ENCODE results near the gene ITGAD.

The ITGAD gene

DNA sequence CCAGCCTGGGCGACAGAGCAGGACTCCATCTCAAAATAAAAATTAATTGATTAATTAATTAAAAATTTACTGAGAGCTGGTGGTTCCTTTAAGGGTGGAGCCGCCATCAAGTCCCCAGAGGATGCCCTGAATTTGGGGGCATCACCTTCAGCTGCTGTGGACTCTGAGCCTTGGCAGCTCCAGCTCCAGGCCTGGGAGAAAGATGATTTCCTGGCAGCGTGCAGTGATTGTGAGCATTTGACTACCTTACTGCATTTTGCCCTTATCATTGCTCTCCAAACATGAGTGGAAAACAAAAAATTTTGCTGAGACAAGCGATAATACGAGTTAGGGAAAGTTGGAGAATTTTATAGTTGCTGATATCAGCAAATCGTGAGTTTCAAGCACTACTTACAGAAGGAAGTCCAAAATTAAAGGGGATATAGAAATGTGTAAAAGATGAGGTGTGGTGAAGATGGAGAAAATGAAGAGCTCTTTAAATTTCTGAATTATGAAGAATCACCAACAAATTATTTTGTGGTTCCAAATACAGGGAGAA is 2.6 kb upstream of the ITGAD start:
- Histone ChIP-seq H3K9ac (ENCODE audit: low read length) (no peak overlapping the region), H3K4me3 (ENCODE audit: low read depth in 1 of 2, low read length in 2 of 2) (no peak overlapping the region), H3K27ac (ENCODE audit: low read depth, low read length) (no peak overlapping the region), H3K9me3 (ENCODE audit: low read length) (no peaks in the 10 kb centered on the region), H3K36me3 (ENCODE audit: insufficient read depth, low read length) (no peaks in the 10 kb centered on the region), H3K27me3 (ENCODE audit: control insufficient read depth in 1 of 2, insufficient read depth in 2 of 2, low read length in 2 of 2) (no peaks in the 10 kb centered on the region), H3K4me1 (ENCODE audit: insufficient read depth, low read length) (no peaks in the 10 kb centered on the region)

- H3K4me3 ChIP-seq (ENCODE audit: low read depth in 1 of 2, low read length in 2 of 2), result no peak overlapping the region
- no peak overlapping the region for H3K9ac ChIP-seq (ENCODE audit: low read length)
- H3K36me3 ChIP-seq (ENCODE audit: insufficient read depth, low read length), result no peaks in the 10 kb centered on the region
- no peak overlapping the region for H3K27ac ChIP-seq (ENCODE audit: low read depth, low read length)
- H3K27me3 ChIP-seq (ENCODE audit: control insufficient read depth in 1 of 2, insufficient read depth in 2 of 2, low read length in 2 of 2), result no peaks in the 10 kb centered on the region
- no peaks in the 10 kb centered on the region for H3K4me1 ChIP-seq (ENCODE audit: insufficient read depth, low read length)
- no peaks in the 10 kb centered on the region for H3K9me3 ChIP-seq (ENCODE audit: low read length)
Observed at GRCh38 chr16:31395647-31396046, 2.5 kb downstream of the ITGAD start.

- Histone ChIP-seq H3K36me3 (ENCODE audit: insufficient read depth, low read length) (no peaks in the 10 kb centered on the region), H3K27ac (ENCODE audit: low read depth, low read length) (no peak overlapping the region)
Observed at GRCh38 chr16:31397096-31397660, 4.0 kb downstream of the ITGAD start.

GRCh38 chr16:31397701-31398100 is 4.6 kb downstream of the ITGAD start:
- Histone ChIP-seq H3K36me3 (ENCODE audit: insufficient read depth, low read length) (no peaks in the 10 kb centered on the region), H3K9me3 (ENCODE audit: low read length) (no peaks in the 10 kb centered on the region), H3K27me3 (ENCODE audit: control insufficient read depth in 1 of 2, insufficient read depth in 2 of 2, low read length in 2 of 2) (no peaks in the 10 kb centered on the region), H3K4me3 (ENCODE audit: low read depth in 1 of 2, low read length in 2 of 2) (no peak overlapping the region), H3K4me1 (ENCODE audit: insufficient read depth, low read length) (no peaks in the 10 kb centered on the region), H3K27ac (ENCODE audit: low read depth, low read length) (no peak overlapping the region), H3K9ac (ENCODE audit: low read length) (no peak overlapping the region)

More at GRCh38 chr16:31397096-31397660, 4.0 kb downstream of the ITGAD start:
- H3K9ac ChIP-seq (ENCODE audit: low read length), result no peak overlapping the region
- H3K27me3 ChIP-seq (ENCODE audit: control insufficient read depth in 1 of 2, insufficient read depth in 2 of 2, low read length in 2 of 2), result no peaks in the 10 kb centered on the region
- H3K4me1 ChIP-seq (ENCODE audit: insufficient read depth, low read length), result no peaks in the 10 kb centered on the region
- no peak overlapping the region for H3K4me3 ChIP-seq (ENCODE audit: low read depth in 1 of 2, low read length in 2 of 2)
- H3K9me3 ChIP-seq (ENCODE audit: low read length), result no peaks in the 10 kb centered on the region

- Histone ChIP-seq H3K4me1 (ENCODE audit: insufficient read depth, low read length) (no peaks in the 10 kb centered on the region), H3K9ac (ENCODE audit: low read length) (no peak overlapping the region), H3K9me3 (ENCODE audit: low read length) (no peaks in the 10 kb centered on the region), H3K27me3 (ENCODE audit: control insufficient read depth in 1 of 2, insufficient read depth in 2 of 2, low read length in 2 of 2) (no peaks in the 10 kb centered on the region), H3K36me3 (ENCODE audit: insufficient read depth, low read length) (no peaks in the 10 kb centered on the region), H3K4me3 (ENCODE audit: low read depth in 1 of 2, low read length in 2 of 2) (no peak overlapping the region), H3K27ac (ENCODE audit: low read depth, low read length) (no peak overlapping the region)
Observed at GRCh38 chr16:31400191-31400590, 7.1 kb downstream of the ITGAD start.

DNA sequence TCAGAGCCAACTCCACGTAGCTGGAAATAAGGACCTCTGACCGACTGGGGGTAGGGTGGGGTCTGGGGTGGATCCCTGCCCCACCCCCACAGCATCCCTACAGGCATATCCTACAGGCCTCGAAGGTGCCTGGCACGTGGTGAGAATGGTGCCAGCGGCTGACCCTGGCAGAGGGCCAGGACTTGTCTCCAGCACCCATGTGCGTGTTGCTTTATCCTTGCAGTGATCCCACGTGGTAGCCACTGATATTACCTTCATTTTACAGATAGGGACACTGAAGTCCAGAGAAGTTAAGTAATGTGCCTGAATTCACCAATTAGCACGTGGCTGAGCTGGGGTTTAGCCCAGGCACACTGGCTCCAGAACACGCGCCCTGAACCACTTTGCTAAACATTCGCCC is 8.3 kb downstream of the ITGAD start:
- Histone ChIP-seq H3K9me3 (ENCODE audit: low read length) (no peaks in the 10 kb centered on the region), H3K4me3 (ENCODE audit: low read depth in 1 of 2, low read length in 2 of 2) (no peak overlapping the region), H3K27me3 (ENCODE audit: control insufficient read depth in 1 of 2, insufficient read depth in 2 of 2, low read length in 2 of 2) (no peaks in the 10 kb centered on the region), H3K27ac (ENCODE audit: low read depth, low read length) (no peak overlapping the region), H3K4me1 (ENCODE audit: insufficient read depth, low read length) (no peaks in the 10 kb centered on the region), H3K9ac (ENCODE audit: low read length) (no peak overlapping the region), H3K36me3 (ENCODE audit: insufficient read depth, low read length) (no peaks in the 10 kb centered on the region)

- Histone ChIP-seq H3K9me3 (ENCODE audit: low read length) (no peaks in the 10 kb centered on the region), H3K4me1 (ENCODE audit: insufficient read depth, low read length) (no peaks in the 10 kb centered on the region), H3K9ac (ENCODE audit: low read length) (no peak overlapping the region), H3K36me3 (ENCODE audit: insufficient read depth, low read length) (no peaks in the 10 kb centered on the region), H3K27me3 (ENCODE audit: control insufficient read depth in 1 of 2, insufficient read depth in 2 of 2, low read length in 2 of 2) (no peaks in the 10 kb centered on the region), H3K4me3 (ENCODE audit: low read depth in 1 of 2, low read length in 2 of 2) (no peak overlapping the region), H3K27ac (ENCODE audit: low read depth, low read length) (no peak overlapping the region)
Observed at GRCh38 chr16:31402687-31403086, 9.6 kb downstream of the ITGAD start.

DNA sequence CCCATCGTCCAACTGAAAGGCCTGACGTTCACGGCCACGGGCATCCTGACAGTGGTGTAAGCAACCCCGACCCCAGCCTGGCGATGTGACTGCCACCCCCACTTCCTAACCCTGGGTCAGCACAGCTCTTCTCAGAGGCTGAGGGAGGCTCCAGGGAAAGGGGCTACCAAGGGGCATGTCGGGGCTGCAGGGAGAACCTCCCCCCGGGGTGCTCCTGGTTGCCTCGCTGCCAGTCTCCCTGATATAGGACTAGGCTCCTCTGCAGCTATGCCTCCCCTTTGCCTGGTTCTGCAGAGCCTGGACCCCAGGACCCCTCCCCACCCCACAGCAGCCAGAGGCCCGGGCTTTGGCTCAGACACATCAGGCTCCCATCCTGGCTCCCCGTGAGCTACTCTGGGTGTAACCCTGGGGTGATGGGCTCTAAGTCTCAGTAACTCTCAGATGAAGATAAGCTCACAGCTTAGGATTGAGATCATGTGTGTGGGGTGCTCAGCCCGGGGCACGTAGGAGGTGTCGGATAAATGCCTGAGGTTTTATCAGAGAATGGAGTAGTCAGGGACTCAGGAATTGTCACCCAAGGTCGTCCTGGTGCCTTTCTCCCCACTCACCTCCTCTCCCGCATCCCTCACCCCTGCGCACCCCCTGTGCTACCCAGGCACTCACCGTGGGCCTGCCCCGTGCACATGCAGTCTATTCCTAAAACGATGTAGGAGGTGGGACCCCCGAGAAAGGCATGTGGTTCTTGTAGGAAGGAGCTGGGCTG is 10.6 kb downstream of the ITGAD start:
- Histone ChIP-seq H3K4me1 (ENCODE audit: insufficient read depth, low read length) (no peaks in the 10 kb centered on the region), H3K36me3 (ENCODE audit: insufficient read depth, low read length) (no peaks in the 10 kb centered on the region), H3K9ac (ENCODE audit: low read length) (no peak overlapping the region), H3K27me3 (ENCODE audit: control insufficient read depth in 1 of 2, insufficient read depth in 2 of 2, low read length in 2 of 2) (no peaks in the 10 kb centered on the region), H3K4me3 (ENCODE audit: low read depth in 1 of 2, low read length in 2 of 2) (no peak overlapping the region), H3K27ac (ENCODE audit: low read depth, low read length) (no peak overlapping the region), H3K9me3 (ENCODE audit: low read length) (no peaks in the 10 kb centered on the region)

- H3K4me3 ChIP-seq (ENCODE audit: low read depth in 1 of 2, low read length in 2 of 2), result no peak overlapping the region
- no peaks in the 10 kb centered on the region for H3K9me3 ChIP-seq (ENCODE audit: low read length)
- no peaks in the 10 kb centered on the region for H3K36me3 ChIP-seq (ENCODE audit: insufficient read depth, low read length)
- H3K4me1 ChIP-seq (ENCODE audit: insufficient read depth, low read length), result no peaks in the 10 kb centered on the region
- no peak overlapping the region for H3K9ac ChIP-seq (ENCODE audit: low read length)
- H3K27me3 ChIP-seq (ENCODE audit: control insufficient read depth in 1 of 2, insufficient read depth in 2 of 2, low read length in 2 of 2), result no peaks in the 10 kb centered on the region
- H3K27ac ChIP-seq (ENCODE audit: low read depth, low read length), result no peak overlapping the region
Observed at GRCh38 chr16:31404353-31405064, 11.4 kb downstream of the ITGAD start.

DNA sequence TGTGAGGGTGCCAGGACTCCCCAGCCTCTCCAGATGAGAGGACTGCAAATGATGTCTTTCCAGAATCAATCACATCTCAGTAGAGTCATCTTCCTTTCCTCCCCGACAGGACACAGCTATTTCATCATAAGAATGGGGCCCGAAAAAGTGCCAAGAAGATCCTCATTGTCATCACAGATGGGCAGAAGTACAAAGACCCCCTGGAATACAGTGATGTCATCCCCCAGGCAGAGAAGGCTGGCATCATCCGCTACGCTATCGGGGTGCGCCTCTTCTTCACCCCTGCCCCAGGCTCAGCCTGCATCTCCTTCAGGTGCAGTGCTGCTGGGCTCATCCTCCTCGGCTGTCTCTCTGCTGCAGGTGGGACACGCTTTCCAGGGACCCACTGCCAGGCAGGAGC is 14.3 kb downstream of the ITGAD start:
- H3K4me3 ChIP-seq (ENCODE audit: low read depth in 1 of 2, low read length in 2 of 2), result no peak overlapping the region
- no peaks in the 10 kb centered on the region for H3K36me3 ChIP-seq (ENCODE audit: insufficient read depth, low read length)
- H3K27ac ChIP-seq (ENCODE audit: low read depth, low read length), result no peak overlapping the region
- H3K9me3 ChIP-seq (ENCODE audit: low read length), result no peaks in the 10 kb centered on the region
- no peaks in the 10 kb centered on the region for H3K4me1 ChIP-seq (ENCODE audit: insufficient read depth, low read length)
- H3K27me3 ChIP-seq (ENCODE audit: control insufficient read depth in 1 of 2, insufficient read depth in 2 of 2, low read length in 2 of 2), result no peaks in the 10 kb centered on the region
- no peak overlapping the region for H3K9ac ChIP-seq (ENCODE audit: low read length)

DNA sequence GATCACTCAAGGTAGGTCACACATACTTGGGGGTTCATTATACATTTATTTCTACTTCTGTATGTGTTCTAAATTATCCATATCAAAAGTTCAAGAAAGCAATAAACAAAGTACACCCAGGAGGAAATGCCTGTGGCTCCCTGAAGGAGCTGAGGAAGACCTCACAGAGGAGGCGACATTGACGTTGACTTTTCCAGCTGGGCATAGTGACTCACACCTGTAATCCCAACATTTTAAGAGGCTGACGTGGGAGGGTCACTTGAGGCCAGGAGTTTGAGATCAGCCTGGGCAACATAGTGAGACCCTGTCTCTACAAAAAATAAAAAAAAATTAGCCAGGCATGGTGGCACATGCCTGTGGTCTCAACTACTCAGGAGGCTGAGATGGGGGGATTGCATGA is 16.3 kb downstream of the ITGAD start:
- no peak overlapping the region for H3K4me3 ChIP-seq (ENCODE audit: low read depth in 1 of 2, low read length in 2 of 2)
- no peak overlapping the region for H3K9ac ChIP-seq (ENCODE audit: low read length)
- H3K27ac ChIP-seq (ENCODE audit: low read depth, low read length), result no peak overlapping the region
- no peaks in the 10 kb centered on the region for H3K4me1 ChIP-seq (ENCODE audit: insufficient read depth, low read length)
- no peaks in the 10 kb centered on the region for H3K9me3 ChIP-seq (ENCODE audit: low read length)
- H3K27me3 ChIP-seq (ENCODE audit: control insufficient read depth in 1 of 2, insufficient read depth in 2 of 2, low read length in 2 of 2), result no peaks in the 10 kb centered on the region
- H3K36me3 ChIP-seq (ENCODE audit: insufficient read depth, low read length), result no peaks in the 10 kb centered on the region
